ENCODE results near the gene C18orf63. TPM values are rescaled to one million over a fixed set of nuclear protein-coding genes. Genes with fewer than 3 reads are reported as not detected.

Gene C18orf63
- total RNA-seq (2014; rRNA removed) (not detected in 2 replicates), Bru-seq, nascent RNA (percentile 10 among the genes with signal in this experiment), BruChase-seq, experiment 1, labeled RNA remaining after a 6-hour chase (percentile 4 among the genes with signal in this experiment), BruChase-seq, experiment 2, labeled RNA remaining after a 2-hour chase (percentile 6 among the genes with signal in this experiment)
- long read RNA-seq, result 0 reads

DNA sequence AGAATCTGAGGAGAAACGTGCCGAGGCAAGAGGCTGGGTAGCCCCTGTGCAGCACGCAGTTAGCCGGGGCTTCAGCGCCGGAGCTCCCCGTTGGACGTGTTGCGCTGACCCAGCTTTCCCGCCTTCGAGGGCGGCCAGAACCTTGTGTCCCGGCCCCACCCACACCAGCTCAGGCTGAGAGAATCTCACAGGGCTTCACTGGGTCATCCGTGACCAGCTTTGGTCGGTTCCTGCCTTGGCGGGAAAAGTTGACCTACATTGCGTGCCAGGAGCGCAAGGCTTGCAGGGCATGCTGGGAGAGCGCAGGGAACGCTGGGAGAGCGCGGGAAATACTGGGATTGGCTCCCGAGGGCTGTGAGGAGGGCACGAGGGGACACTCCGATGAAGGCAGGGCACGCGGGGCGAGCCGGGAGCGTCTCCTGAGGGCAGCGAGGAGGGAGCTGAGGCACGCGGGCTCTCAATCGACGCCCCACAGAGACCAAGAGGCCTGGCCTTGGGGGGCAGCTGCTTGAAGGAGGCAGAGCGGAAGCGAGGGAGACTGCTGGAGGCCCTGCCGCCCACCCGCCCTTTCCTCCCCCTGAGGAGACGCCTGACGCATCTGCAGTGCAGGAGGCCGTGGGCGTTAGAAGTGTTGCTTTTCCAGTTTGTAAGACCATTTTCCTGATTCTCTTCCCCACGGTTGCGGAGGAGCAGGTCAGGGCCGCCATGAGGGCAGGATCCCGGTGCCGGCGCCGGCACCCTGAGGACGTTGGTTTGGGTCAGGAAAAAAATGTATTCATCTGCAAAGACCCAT, at the start of gene C18orf63:
Gene C18orf63 (plus strand): TSS at position 376 of the 793 bp plus-strand sequence. CDS start 2,027 bp downstream, outside the sequence.
- no peaks in the 10 kb centered on the region for H3K36me3 ChIP-seq (ENCODE audit: low read depth, low read length)
- H3F3A ChIP-seq (ENCODE audit: low read length, unreplicated experiment), result no peaks in the 10 kb centered on the region
- intact Hi-C loops (cut with micrococcal nuclease), result loop anchor here (2.0 kb wide), 1 partner anchor 25 kb away; the partner anchor contains the start of gene CYB5A
- no peak for ATAC-seq
- peak within 1 kb of the TSS; percentile 24; the same call in 1 of the 2 replicates for H3K4me3 ChIP-seq (ENCODE audit: low read length)
- no peak for DNase-seq
- H2AFZ ChIP-seq (ENCODE audit: low read length), result peak within 1 kb of the TSS; percentile 38; the same call in 1 of the 2 replicates
- H3K9me3 ChIP-seq (ENCODE audit: low read length), result 0 out of 2 replicates have a peak, but pooled peaks cover 10% of the 10 kb centered on the region
- no TSS peak for BruUV-seq (replicated peaks)
- no peaks in the 10 kb centered on the region for H3K9me2 ChIP-seq (replicated peaks; ENCODE audit: low read length)
- ChIA-PET CTCF (interaction anchor here (1.0 kb wide), 1 partner anchor 24 kb away, joined by 5 read pairs; the partner anchor contains the start of gene CYB5A), POLR2A (ENCODE audit: unreplicated experiment) (no interaction called here)
- H3K4me2 ChIP-seq (ENCODE audit: low read length), result peak within 1 kb of the TSS; percentile 73
- H4K20me1 ChIP-seq (ENCODE audit: low read length), result no peaks in the 10 kb centered on the region
- peak within 1 kb of the TSS; percentile 26; the same call in 1 of the 2 replicates for H3K27ac ChIP-seq (ENCODE audit: low read length)
- H3K4me1 ChIP-seq (ENCODE audit: insufficient read depth, low read length), result peaks cover 23% of the 10 kb centered on the region
- no peak within 1 kb of the TSS for H3K9ac ChIP-seq (ENCODE audit: low read length)
- TF ChIP-seq EZH2phosphoT487 (IDR thresholded peaks at IDR 0.05; ENCODE audit: borderline replicate concordance, low read length), result no peak
- no peak for TF ChIP-seq EZH2 (IDR thresholded peaks at IDR 0.05; ENCODE audit: low read length, unreplicated experiment)
- TF ChIP-seq, protein P1, sequence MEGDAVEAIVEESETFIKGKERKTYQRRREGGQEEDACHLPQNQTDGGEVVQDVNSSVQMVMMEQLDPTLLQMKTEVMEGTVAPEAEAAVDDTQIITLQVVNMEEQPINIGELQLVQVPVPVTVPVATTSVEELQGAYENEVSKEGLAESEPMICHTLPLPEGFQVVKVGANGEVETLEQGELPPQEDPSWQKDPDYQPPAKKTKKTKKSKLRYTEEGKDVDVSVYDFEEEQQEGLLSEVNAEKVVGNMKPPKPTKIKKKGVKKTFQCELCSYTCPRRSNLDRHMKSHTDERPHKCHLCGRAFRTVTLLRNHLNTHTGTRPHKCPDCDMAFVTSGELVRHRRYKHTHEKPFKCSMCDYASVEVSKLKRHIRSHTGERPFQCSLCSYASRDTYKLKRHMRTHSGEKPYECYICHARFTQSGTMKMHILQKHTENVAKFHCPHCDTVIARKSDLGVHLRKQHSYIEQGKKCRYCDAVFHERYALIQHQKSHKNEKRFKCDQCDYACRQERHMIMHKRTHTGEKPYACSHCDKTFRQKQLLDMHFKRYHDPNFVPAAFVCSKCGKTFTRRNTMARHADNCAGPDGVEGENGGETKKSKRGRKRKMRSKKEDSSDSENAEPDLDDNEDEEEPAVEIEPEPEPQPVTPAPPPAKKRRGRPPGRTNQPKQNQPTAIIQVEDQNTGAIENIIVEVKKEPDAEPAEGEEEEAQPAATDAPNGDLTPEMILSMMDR (conservative IDR thresholded peaks at IDR 0.05; ENCODE audit: low read depth, low read length), result no peak
- H3K79me2 ChIP-seq (ENCODE audit: low read length), result no peaks in the 10 kb centered on the region
- H3K27me3 ChIP-seq (ENCODE audit: low read length), result no peaks in the 10 kb centered on the region

DNA sequence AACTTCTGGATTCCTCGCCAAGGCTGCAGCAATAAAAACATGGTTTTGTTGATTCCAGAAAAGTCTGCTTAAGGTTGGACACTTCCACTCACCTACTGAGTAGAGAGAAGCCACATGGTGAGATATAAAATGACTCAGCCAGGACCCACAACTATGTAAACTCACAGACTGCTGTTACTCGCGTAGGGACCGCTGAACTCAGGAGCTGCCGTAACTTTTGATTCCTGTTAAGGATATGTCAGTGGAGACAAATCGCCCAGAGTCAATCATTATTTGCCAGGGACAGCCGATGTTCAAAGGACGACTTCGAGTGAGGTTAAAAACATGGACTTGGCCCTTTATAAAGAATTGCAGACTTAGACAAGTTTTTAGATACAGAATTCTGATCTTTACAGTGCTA, 49.5 kb upstream of the C18orf63 start:
- H3F3A ChIP-seq (ENCODE audit: low read length, unreplicated experiment), result no peaks in the 10 kb centered on the region
- peak overlapping the region; percentile 40; the same call in 1 of the 2 replicates for H3K9ac ChIP-seq (ENCODE audit: low read length)
- ATAC-seq, result peak; percentile 100
- H3K27ac ChIP-seq (ENCODE audit: low read length), result peak overlapping the region; percentile 57
- peaks cover 24% of the 10 kb centered on the region for H3K4me1 ChIP-seq (ENCODE audit: insufficient read depth, low read length)
- BruUV-seq (replicated peaks), result no TSS peak
- TF ChIP-seq EZH2 (IDR thresholded peaks at IDR 0.05; ENCODE audit: low read length, unreplicated experiment) (no peak), EZH2phosphoT487 (IDR thresholded peaks at IDR 0.05; ENCODE audit: borderline replicate concordance, low read length) (no peak)
- TF ChIP-seq, protein P1 (conservative IDR thresholded peaks at IDR 0.05; ENCODE audit: low read depth, low read length), result no peak
- H3K36me3 ChIP-seq (ENCODE audit: low read depth, low read length), result peaks cover 6% of the 10 kb centered on the region; the same call in 1 of the 2 replicates
- H3K79me2 ChIP-seq (ENCODE audit: low read length), result peaks cover 56% of the 10 kb centered on the region
- peak overlapping the region; percentile 82 for H3K4me2 ChIP-seq (ENCODE audit: low read length)
- peak overlapping the region; percentile 58 for H3K4me3 ChIP-seq (ENCODE audit: low read length)
- no peaks in the 10 kb centered on the region for H3K9me2 ChIP-seq (replicated peaks; ENCODE audit: low read length)
- peak overlapping the region; percentile 83 for H2AFZ ChIP-seq (ENCODE audit: low read length)
- CTCF ChIA-PET, result no interaction called here
- no peaks in the 10 kb centered on the region for H4K20me1 ChIP-seq (ENCODE audit: low read length)
- no peaks in the 10 kb centered on the region for H3K27me3 ChIP-seq (ENCODE audit: low read length)
- POLR2A ChIA-PET (ENCODE audit: unreplicated experiment), result interaction anchor here (0.5 kb wide), 1 partner anchor 58 kb away, joined by 9 read pairs; no protein-coding TSS in a partner anchor
- H3K9me3 ChIP-seq (ENCODE audit: low read length), result no peaks in the 10 kb centered on the region
- intact Hi-C loops (cut with micrococcal nuclease), result loop anchor here (2.0 kb wide), 1 partner anchor 21 kb away; no protein-coding TSS in a partner anchor
- DNase-seq, result peak; percentile 90

Data from PC-3 (cell line).